Spleen (tissue), 11 donors: Measurements from ENCODE around the gene DCHS2. TPM values are rescaled to one million over a fixed set of nuclear protein-coding genes. Genes with fewer than 3 reads are reported as not detected.

Experiments used
- DNase-seq: peaks from one replicate; pipeline ENCODE4 v3.0.0-alpha.2; 2020
- H3K27ac ChIP-seq, 8 donors: fragments of 200-600 bp; sonication (generic) in 7 of 8; 1 replicate in 4 of 8; 2 replicates in 4 of 8; pipeline versions ENCODE4 v1.5.0 to v1.8.0; 2016 to 2021; ENCODE audit warnings: inconsistent platforms in 4 of 8, mild to moderate bottlenecking in 4 of 8, moderate library complexity in 1 of 8
- H3K27me3 ChIP-seq, 7 donors: fragments of 200-600 bp; sonication (generic) in 6 of 7; replicated peaks in 1 of 7; 1 replicate in 4 of 7; 2 replicates in 3 of 7; pipeline versions ENCODE4 v1.5.0 to v1.8.0; 2016 to 2021; ENCODE audit warnings: inconsistent platforms in 3 of 7, mild to moderate bottlenecking in 1 of 7
- H3K36me3 ChIP-seq, 6 donors: fragments of 200-600 bp; sonication (generic) in 5 of 6; 1 replicate in 4 of 6; 2 replicates in 2 of 6; pipeline versions ENCODE4 v1.5.0 to v1.8.0; 2016 to 2021; ENCODE audit warnings: inconsistent platforms in 2 of 6
- H3K4me1 ChIP-seq, 6 donors: fragments of 200-600 bp; sonication (generic) in 5 of 6; 1 replicate in 3 of 6; 2 replicates in 3 of 6; pipeline versions ENCODE4 v1.5.0 to v1.8.0; 2016 to 2021; ENCODE audit warnings: inconsistent platforms in 3 of 6
- H3K4me3 ChIP-seq, 8 donors: fragments of 200-600 bp; sonication (generic) in 7 of 8; 1 replicate in 4 of 8; 2 replicates in 4 of 8; pipeline versions ENCODE4 v1.5.0 to v1.8.0; 2016 to 2021; ENCODE audit warnings: inconsistent platforms in 4 of 8, mild to moderate bottlenecking in 4 of 8, moderate library complexity in 2 of 8
- H3K9me3 ChIP-seq, 8 donors: fragments of 200-600 bp; sonication (generic) in 7 of 8; 1 replicate in 4 of 8; 2 replicates in 4 of 8; pipeline versions ENCODE4 v1.5.0 to v1.8.0; 2016 to 2021; ENCODE audit warnings: inconsistent platforms in 4 of 8
- CTCF ChIP-seq, 11 experiments: fragments of 200-600 bp in 7 of 11; fragments of 450-650 bp in 4 of 11; sonication (generic) in 4 of 11; IDR thresholded peaks in 8 of 11; conservative IDR thresholded peaks in 3 of 11; 1 replicate in 7 of 11; 2 replicates in 4 of 11; pipeline versions ENCODE4 v1.4.0 to v1.8.0; 2016 to 2021; ENCODE audit warnings: antibody characterized with exemption in 11 of 11, inconsistent platforms in 4 of 11, mild to moderate bottlenecking in 1 of 11
- POLR2A ChIP-seq, 3 donors: fragments of 450-650 bp; IDR thresholded peaks; one replicate each; pipeline ENCODE4 v1.5.1; 2017; ENCODE audit warnings: antibody characterized with exemption in 3 of 3, mild to moderate bottlenecking in 1 of 3
- POLR2AphosphoS5 ChIP-seq, 3 donors: sonication (generic); formaldehyde crosslinking; IDR thresholded peaks; one replicate each; pipeline ENCODE4 v1.5.1; 2017; ENCODE audit warnings: antibody characterized with exemption in 3 of 3
- WGBS, 5 donors: extraction: QIAGEN DNeasy Blood & Tissue Kit in 3 of 5; methylation state at CpG; one replicate each; pipeline versions ENCODE4 v1.1.5 to v1.1.7; 2013 to 2018; 5-methylcytosine and 5-hydroxymethylcytosine counted together
- intact Hi-C: fragments of 100-400 bp; cut with DNase I; formaldehyde crosslinking; loops from one replicate; pipeline ENCODE4 v1.15.0; 2023; ENCODE audit warnings: low total_unique reads
- polyA plus RNA-seq, 3 donors: library from polyadenylated mRNA; stranded (reverse); fragments of 200-250 nt; gene quantifications; one replicate each; pipeline ENCODE4 v1.2.1, GENCODE V29; 2013
- total RNA-seq, 7 donors: library from RNA; depleted of rRNA in 3 of 7; stranded (reverse); fragments of >200 nt in 3 of 7; fragmentation: NEBNext Ultra II Directional in 4 of 7; extraction: Animal tissue kit (Norgen Biotek cat#: 25700) in 4 of 7; gene quantifications; one replicate each; pipeline versions ENCODE4 v1.1.0 to v1.2.1, GENCODE V29; 2016 to 2021
- donor health status: healthy with polysubstance abuse.
- donor health status: DM: no; HTN: no; CAD: no; lungs with moderate emphysema.
- donor health status: DM: no; HTN: no; CAD: no.
- donor health status: Bipolar disorder and iron deficiency.
- donor health status: healthy.
- donor health status: DM: no; HTN: no; CAD: no.
- donor health status: DM: yes; HTN: yes; CAD: no.

The DCHS2 gene
- total and polyA plus RNA-seq, 10 donors: under 0.01 to 0.55 (median 0.05) TPM; not detected in 1

GRCh38 chr4:154485127-154485773 lies 6.3 kb downstream of the DCHS2 start:
- WGBS, 5 donors: 26 to 43% (median 29%) methylated on average over 4 of the region's 4 CpGs
- Histone ChIP-seq H3K4me3 (no peak overlapping the region), H3K9me3 (no peaks in the 10 kb centered on the region), H3K27ac (no peak overlapping the region), H3K36me3 (no peaks in the 10 kb centered on the region), H3K27me3 (peaks cover 0 to 38% (median 13%) of the 10 kb centered on the region in 7 donors), H3K4me1 (peaks cover 0 to 10% (median 3%) of the 10 kb centered on the region in 6 donors)
- TF ChIP-seq POLR2A (IDR thresholded peaks at IDR 0.05) (no peak), POLR2AphosphoS5 (IDR thresholded peaks at IDR 0.05) (no peak), CTCF (IDR thresholded peaks at IDR 0.05 in 8 of 11, conservative IDR thresholded peaks at IDR 0.05 in 3 of 11) (no peak)
- intact Hi-C loops: no loop called here
- DNase-seq: no peak

- H3K4me1 ChIP-seq: no peaks in the 10 kb centered on the region
- DNase-seq: no peak
- peaks cover 0 to 17% (median 0%) of the 10 kb centered on the region in 7 donors for H3K27me3 ChIP-seq
- H3K9me3 ChIP-seq: no peaks in the 10 kb centered on the region
- H3K36me3 ChIP-seq: no peaks in the 10 kb centered on the region
- H3K27ac ChIP-seq: no peak overlapping the region
- intact Hi-C loops: no loop called here
- WGBS, 5 donors: 82 to 88% (median 82%) methylated on average over 4 of the region's 4 CpGs
- TF ChIP-seq CTCF (IDR thresholded peaks at IDR 0.05 in 8 of 11, conservative IDR thresholded peaks at IDR 0.05 in 3 of 11): no peak
- TF ChIP-seq POLR2AphosphoS5 (IDR thresholded peaks at IDR 0.05): no peak
- no peak for TF ChIP-seq POLR2A (IDR thresholded peaks at IDR 0.05)
- H3K4me3 ChIP-seq: no peak overlapping the region
These were observed 13.1 kb downstream of the DCHS2 start for GRCh38 chr4:154478547-154478946.

GRCh38 chr4:154478128-154478527 lies 13.5 kb downstream of the DCHS2 start:
- H3K27ac ChIP-seq: no peak overlapping the region
- WGBS, 5 donors: 62 to 87% (median 78%) methylated on average over 2 of the region's 2 CpGs
- intact Hi-C loops: no loop called here
- no peaks in the 10 kb centered on the region for H3K4me1 ChIP-seq
- no peaks in the 10 kb centered on the region for H3K9me3 ChIP-seq
- peaks cover 0 to 17% (median 0%) of the 10 kb centered on the region in 7 donors for H3K27me3 ChIP-seq
- H3K4me3 ChIP-seq: no peak overlapping the region
- DNase-seq: no peak
- TF ChIP-seq POLR2AphosphoS5 (IDR thresholded peaks at IDR 0.05) (no peak), POLR2A (IDR thresholded peaks at IDR 0.05) (no peak), CTCF (IDR thresholded peaks at IDR 0.05 in 8 of 11, conservative IDR thresholded peaks at IDR 0.05 in 3 of 11) (no peak)
- no peaks in the 10 kb centered on the region for H3K36me3 ChIP-seq

GRCh38 chr4:154476232-154476631 lies 15.4 kb downstream of the DCHS2 start:
- peaks cover 0 to 17% (median 0%) of the 10 kb centered on the region in 7 donors for H3K27me3 ChIP-seq
- intact Hi-C loops: no loop called here
- H3K36me3 ChIP-seq: no peaks in the 10 kb centered on the region
- H3K27ac ChIP-seq: no peak overlapping the region
- H3K4me1 ChIP-seq: no peaks in the 10 kb centered on the region
- H3K9me3 ChIP-seq: no peaks in the 10 kb centered on the region
- DNase-seq: no peak
- 53 to 71% (median 67%) methylated on average over 1 of the region's 1 CpG for WGBS, 5 donors
- no peak overlapping the region for H3K4me3 ChIP-seq
- TF ChIP-seq POLR2AphosphoS5 (IDR thresholded peaks at IDR 0.05) (no peak), POLR2A (IDR thresholded peaks at IDR 0.05) (no peak), CTCF (IDR thresholded peaks at IDR 0.05 in 8 of 11, conservative IDR thresholded peaks at IDR 0.05 in 3 of 11) (no peak)
